BE2C (cell line): Measurements from ENCODE around the gene MARK4.

ENCODE experiments used
- DNase-seq: peaks from one replicate; pipeline ENCODE4 v3.0.0-alpha.2; 2020
- H3K27me3 ChIP-seq: fragments of 250-450 bp; sonication (Bioruptor Pico); 2 replicates; pipeline ENCODE4 v1.5.1; 2020; ENCODE audit warnings: mild to moderate bottlenecking
- H3K36me3 ChIP-seq: fragments of 250-450 bp; sonication (Bioruptor Pico); 2 replicates; pipeline ENCODE4 v1.5.1; 2020; ENCODE audit warnings: mild to moderate bottlenecking
- H3K4me1 ChIP-seq: fragments of 250-450 bp; sonication (Bioruptor Pico); 2 replicates; pipeline ENCODE4 v1.5.1; 2020
- H3K4me3 ChIP-seq: 2 replicates; pipeline ENCODE4 v1.5.1; 2011; ENCODE audit warnings: low read depth, low read length
- H3K9me3 ChIP-seq: fragments of 250-450 bp; sonication (Bioruptor Pico); 2 replicates; pipeline ENCODE4 v1.5.1; 2020
- CTCF ChIP-seq: IDR thresholded peaks from 2 replicates; pipeline ENCODE4 v1.5.1; 2012; ENCODE audit warnings: mild to moderate bottlenecking, low read depth, low read length

The MARK4 gene

GRCh38 chr19:45294291-45295029 is 43.4 kb downstream of the MARK4 start:
- DNase-seq: no peak
- Histone ChIP-seq H3K4me3 (no peak overlapping the region), H3K27me3 (no peaks in the 10 kb centered on the region; the same call in 1 of the 2 replicates), H3K4me1 (no peaks in the 10 kb centered on the region), H3K9me3 (no peaks in the 10 kb centered on the region), H3K36me3 (no peaks in the 10 kb centered on the region)
- no peak for TF ChIP-seq CTCF

GRCh38 chr19:45295873-45296272 is 44.8 kb downstream of the MARK4 start:
- DNase-seq: no peak
- Histone ChIP-seq H3K4me1 (no peaks in the 10 kb centered on the region), H3K9me3 (no peaks in the 10 kb centered on the region), H3K4me3 (no peak overlapping the region), H3K36me3 (no peaks in the 10 kb centered on the region), H3K27me3 (no peaks in the 10 kb centered on the region; the same call in 1 of the 2 replicates)
- TF ChIP-seq CTCF: no peak

GRCh38 chr19:45296355-45296754 is 45.3 kb downstream of the MARK4 start:
- DNase-seq: no peak
- H3K9me3 ChIP-seq: no peaks in the 10 kb centered on the region
- no peaks in the 10 kb centered on the region for H3K36me3 ChIP-seq
- H3K27me3 ChIP-seq: no peaks in the 10 kb centered on the region; the same call in 1 of the 2 replicates
- H3K4me1 ChIP-seq: no peaks in the 10 kb centered on the region
- H3K4me3 ChIP-seq: no peak overlapping the region
- no peak for TF ChIP-seq CTCF

GRCh38 chr19:45297674-45298073 is 46.6 kb downstream of the MARK4 start:
- no peak for TF ChIP-seq CTCF
- DNase-seq: no peak
- Histone ChIP-seq H3K9me3 (no peaks in the 10 kb centered on the region), H3K4me1 (no peaks in the 10 kb centered on the region), H3K36me3 (no peaks in the 10 kb centered on the region), H3K27me3 (no peaks in the 10 kb centered on the region; the same call in 1 of the 2 replicates), H3K4me3 (no peak overlapping the region)

GRCh38 chr19:45298264-45298663 is 47.2 kb downstream of the MARK4 start:
- Histone ChIP-seq H3K4me1 (no peaks in the 10 kb centered on the region), H3K9me3 (no peaks in the 10 kb centered on the region), H3K27me3 (no peaks in the 10 kb centered on the region), H3K4me3 (no peak overlapping the region), H3K36me3 (no peaks in the 10 kb centered on the region)
- no peak for TF ChIP-seq CTCF
- no peak for DNase-seq

- Histone ChIP-seq H3K4me1 (no peaks in the 10 kb centered on the region), H3K27me3 (no peaks in the 10 kb centered on the region), H3K4me3 (no peak overlapping the region), H3K9me3 (no peaks in the 10 kb centered on the region), H3K36me3 (no peaks in the 10 kb centered on the region)
- DNase-seq: no peak
- no peak for TF ChIP-seq CTCF
These were observed 48.6 kb downstream of the MARK4 start for GRCh38 chr19:45299719-45300118.
